Neural cell (in vitro differentiated cells): ENCODE measurements around the gene BFSP2. TPM values are rescaled to one million over a fixed set of nuclear protein-coding genes. Genes with fewer than 3 reads are reported as not detected.

Source experiments
- H2AFZ ChIP-seq: fragments of 200-600, 300-800 bp; sonication (generic), shearing (Covaris generic); 2 replicates; pipeline ENCODE4 v1.6.0; 2014; ENCODE audit warnings: low read depth, mild to moderate bottlenecking, antibody characterized with exemption, low read length, moderate library complexity
- H3F3A ChIP-seq: fragments of 200-600 bp; shearing (Covaris generic); 2 replicates; pipeline ENCODE4 v1.6.1; 2016; ENCODE audit warnings: mild to moderate bottlenecking, moderate library complexity, mixed read lengths, antibody characterized with exemption, low read length; ENCODE audit not compliant: insufficient read depth, poor library complexity, severe bottlenecking
- H3K27ac ChIP-seq: fragments of 200-600, 300-800 bp; sonication (generic), shearing (Covaris generic); 2 replicates; pipeline ENCODE4 v1.5.1; 2014; ENCODE audit warnings: mild to moderate bottlenecking, low read length, moderate library complexity
- H3K27me3 ChIP-seq: fragments of 300-800, 200-600 bp; sonication (generic), shearing (Covaris generic); 2 replicates; pipeline ENCODE4 v1.6.0; 2014; ENCODE audit warnings: mild to moderate bottlenecking, low read depth, low read length, moderate library complexity; ENCODE audit not compliant: insufficient read depth
- H3K36me3 ChIP-seq: fragments of 300-800, 200-600 bp; sonication (generic), shearing (Covaris generic); 2 replicates; pipeline ENCODE4 v1.5.1; 2014; ENCODE audit warnings: mild to moderate bottlenecking, antibody characterized with exemption, low read length, moderate library complexity; ENCODE audit not compliant: insufficient read depth
- H3K4me2 ChIP-seq: fragments of 300-800, 200-600 bp; sonication (generic), shearing (Covaris generic); 2 replicates; pipeline ENCODE4 v1.6.0; 2014; ENCODE audit warnings: mild to moderate bottlenecking, low read length
- H3K4me3 ChIP-seq: fragments of 300-800, 200-600 bp; sonication (generic), shearing (Covaris generic); 2 replicates; pipeline ENCODE4 v1.5.1; 2014; ENCODE audit warnings: mild to moderate bottlenecking, low read length, moderate library complexity
- H3K79me2 ChIP-seq: fragments of 200-600 bp; shearing (Covaris generic); replicated peaks from 2 replicates; pipeline ENCODE4 v1.6.0; 2014; ENCODE audit warnings: mild to moderate bottlenecking, low read length, moderate library complexity; ENCODE audit not compliant: insufficient read depth
- H3K9ac ChIP-seq: fragments of 300-800, 200-600 bp; sonication (generic), shearing (Covaris generic); 2 replicates; pipeline ENCODE4 v1.6.1; 2016; ENCODE audit warnings: mild to moderate bottlenecking, low read length, mixed read lengths
- H3K9me2 ChIP-seq: fragments of 200-600 bp; shearing (Covaris generic); 2 replicates; pipeline ENCODE4 v1.6.1; 2016; ENCODE audit warnings: mild to moderate bottlenecking, low read length, mixed read lengths; ENCODE audit not compliant: insufficient read depth
- H3K9me3 ChIP-seq: fragments of 200-600, 300-800 bp; sonication (generic), shearing (Covaris generic); 2 replicates; pipeline ENCODE4 v1.6.1; 2016; ENCODE audit warnings: mild to moderate bottlenecking, mixed run types, low read length, moderate library complexity, mixed read lengths
- H4K20me1 ChIP-seq: fragments of 200-600 bp; shearing (Covaris generic); 2 replicates; pipeline ENCODE4 v1.6.1; 2016; ENCODE audit warnings: mild to moderate bottlenecking, mixed run types; ENCODE audit not compliant: insufficient read depth
- EP300 ChIP-seq: fragments of 450-650 bp; conservative IDR thresholded peaks from 2 replicates; pipeline ENCODE4 v1.6.1; 2014; ENCODE audit warnings: antibody characterized with exemption, mild to moderate bottlenecking, moderate library complexity; ENCODE audit not compliant: poor library complexity, severe bottlenecking
- EZH2 ChIP-seq: fragments of 200-600, 300-800 bp; shearing (Covaris generic), sonication (generic); IDR thresholded peaks from 2 replicates; pipeline ENCODE4 v1.6.1; 2014; ENCODE audit warnings: antibody characterized with exemption, low read length, borderline replicate concordance, mild to moderate bottlenecking; ENCODE audit not compliant: insufficient read depth, poor library complexity, severe bottlenecking
- MXI1 ChIP-seq: fragments of 450-650 bp; conservative IDR thresholded peaks from 2 replicates; pipeline ENCODE4 v1.6.1; 2014; ENCODE audit warnings: antibody characterized with exemption, mild to moderate bottlenecking; ENCODE audit not compliant: poor library complexity, severe bottlenecking
- POLR2AphosphoS5 ChIP-seq: IDR thresholded peaks from 2 replicates; pipeline ENCODE4 v1.6.1; 2012
- RAD21 ChIP-seq: fragments of 450-650 bp; conservative IDR thresholded peaks from 2 replicates; pipeline ENCODE4 v1.6.1; 2014; ENCODE audit warnings: antibody characterized with exemption, mild to moderate bottlenecking, moderate library complexity
- SMC3 ChIP-seq: fragments of 450-650 bp; conservative IDR thresholded peaks from 2 replicates; pipeline ENCODE4 v1.6.1; 2014; ENCODE audit warnings: antibody characterized with exemption, mild to moderate bottlenecking, moderate library complexity; ENCODE audit not compliant: poor library complexity
- TAF1 ChIP-seq: IDR thresholded peaks from 2 replicates; pipeline ENCODE4 v1.6.1; 2012; ENCODE audit warnings: low read depth
- polyA plus RNA-seq: library from polyadenylated mRNA; depleted of rRNA; stranded (reverse); fragments of >200 nt; gene quantifications from 2 replicates; pipeline ENCODE4 v1.2.3, GENCODE V29; 2014
- TF ChIP-seq, protein P1 (sequence below): fragments of 450-650 bp; IDR thresholded peaks from 2 replicates; pipeline ENCODE4 v1.5.1; 2014; ENCODE audit warnings: antibody characterized with exemption, mild to moderate bottlenecking, moderate library complexity; ENCODE audit not compliant: poor library complexity, severe bottlenecking
- TF ChIP-seq, protein P2 (sequence below): IDR thresholded peaks from 2 replicates; pipeline ENCODE4 v1.6.1; 2012; ENCODE audit warnings: borderline replicate concordance

BFSP2 gene
- polyA plus RNA-seq, 1 donor from 2014 or later, result not detected

DNA sequence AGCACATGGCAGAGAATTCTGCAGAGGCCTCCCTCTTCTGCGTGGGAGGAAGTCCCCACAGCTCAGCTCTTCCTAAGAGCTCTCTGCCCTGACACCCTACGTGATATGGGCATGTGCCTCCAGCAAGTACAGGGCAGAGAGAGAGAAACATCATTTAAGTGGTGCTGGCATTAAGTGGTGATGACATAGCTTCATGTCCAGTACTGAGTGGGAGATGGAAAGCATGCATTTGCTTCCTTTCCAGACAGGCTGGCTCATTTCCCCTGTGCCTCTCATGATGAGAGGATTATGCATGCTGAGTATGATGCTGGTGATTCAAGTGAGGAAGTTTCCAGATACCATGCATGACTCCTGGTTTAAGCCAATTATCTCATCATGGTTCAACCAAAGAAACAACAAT is 26.9 kb downstream of the BFSP2 start:
- Histone ChIP-seq H3K4me2 (no peak overlapping the region), H2AFZ (no peak overlapping the region)

DNA sequence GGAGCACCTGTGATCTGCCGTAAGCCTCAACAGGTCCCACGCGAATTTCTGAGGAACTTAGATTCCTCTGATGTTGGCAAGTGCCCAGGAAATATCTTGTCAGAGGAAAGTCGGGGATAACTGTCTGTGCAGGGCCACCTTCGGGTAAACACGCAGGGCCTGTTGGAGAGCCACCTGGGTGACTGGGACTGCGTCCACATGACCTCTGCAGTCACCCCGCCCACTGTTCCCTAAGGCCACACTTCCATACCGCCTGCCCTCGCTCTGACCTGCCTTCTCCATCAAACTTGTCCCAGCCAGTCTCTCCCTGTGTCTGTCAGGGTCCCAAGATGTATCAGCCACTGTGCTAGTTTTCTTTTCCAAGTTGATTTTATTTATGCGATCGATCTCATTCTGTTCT is 28.7 kb downstream of the BFSP2 start:
- H3K4me2 ChIP-seq, result no peak overlapping the region
- H3K9me2 ChIP-seq, result no peaks in the 10 kb centered on the region
- H3K36me3 ChIP-seq, result no peaks in the 10 kb centered on the region
- H3K9me3 ChIP-seq, result no peaks in the 10 kb centered on the region
- no peak overlapping the region for H3K9ac ChIP-seq
- TF ChIP-seq, protein P1, sequence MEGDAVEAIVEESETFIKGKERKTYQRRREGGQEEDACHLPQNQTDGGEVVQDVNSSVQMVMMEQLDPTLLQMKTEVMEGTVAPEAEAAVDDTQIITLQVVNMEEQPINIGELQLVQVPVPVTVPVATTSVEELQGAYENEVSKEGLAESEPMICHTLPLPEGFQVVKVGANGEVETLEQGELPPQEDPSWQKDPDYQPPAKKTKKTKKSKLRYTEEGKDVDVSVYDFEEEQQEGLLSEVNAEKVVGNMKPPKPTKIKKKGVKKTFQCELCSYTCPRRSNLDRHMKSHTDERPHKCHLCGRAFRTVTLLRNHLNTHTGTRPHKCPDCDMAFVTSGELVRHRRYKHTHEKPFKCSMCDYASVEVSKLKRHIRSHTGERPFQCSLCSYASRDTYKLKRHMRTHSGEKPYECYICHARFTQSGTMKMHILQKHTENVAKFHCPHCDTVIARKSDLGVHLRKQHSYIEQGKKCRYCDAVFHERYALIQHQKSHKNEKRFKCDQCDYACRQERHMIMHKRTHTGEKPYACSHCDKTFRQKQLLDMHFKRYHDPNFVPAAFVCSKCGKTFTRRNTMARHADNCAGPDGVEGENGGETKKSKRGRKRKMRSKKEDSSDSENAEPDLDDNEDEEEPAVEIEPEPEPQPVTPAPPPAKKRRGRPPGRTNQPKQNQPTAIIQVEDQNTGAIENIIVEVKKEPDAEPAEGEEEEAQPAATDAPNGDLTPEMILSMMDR, result no peak
- TF ChIP-seq TAF1, result no peak
- TF ChIP-seq, protein P2, sequence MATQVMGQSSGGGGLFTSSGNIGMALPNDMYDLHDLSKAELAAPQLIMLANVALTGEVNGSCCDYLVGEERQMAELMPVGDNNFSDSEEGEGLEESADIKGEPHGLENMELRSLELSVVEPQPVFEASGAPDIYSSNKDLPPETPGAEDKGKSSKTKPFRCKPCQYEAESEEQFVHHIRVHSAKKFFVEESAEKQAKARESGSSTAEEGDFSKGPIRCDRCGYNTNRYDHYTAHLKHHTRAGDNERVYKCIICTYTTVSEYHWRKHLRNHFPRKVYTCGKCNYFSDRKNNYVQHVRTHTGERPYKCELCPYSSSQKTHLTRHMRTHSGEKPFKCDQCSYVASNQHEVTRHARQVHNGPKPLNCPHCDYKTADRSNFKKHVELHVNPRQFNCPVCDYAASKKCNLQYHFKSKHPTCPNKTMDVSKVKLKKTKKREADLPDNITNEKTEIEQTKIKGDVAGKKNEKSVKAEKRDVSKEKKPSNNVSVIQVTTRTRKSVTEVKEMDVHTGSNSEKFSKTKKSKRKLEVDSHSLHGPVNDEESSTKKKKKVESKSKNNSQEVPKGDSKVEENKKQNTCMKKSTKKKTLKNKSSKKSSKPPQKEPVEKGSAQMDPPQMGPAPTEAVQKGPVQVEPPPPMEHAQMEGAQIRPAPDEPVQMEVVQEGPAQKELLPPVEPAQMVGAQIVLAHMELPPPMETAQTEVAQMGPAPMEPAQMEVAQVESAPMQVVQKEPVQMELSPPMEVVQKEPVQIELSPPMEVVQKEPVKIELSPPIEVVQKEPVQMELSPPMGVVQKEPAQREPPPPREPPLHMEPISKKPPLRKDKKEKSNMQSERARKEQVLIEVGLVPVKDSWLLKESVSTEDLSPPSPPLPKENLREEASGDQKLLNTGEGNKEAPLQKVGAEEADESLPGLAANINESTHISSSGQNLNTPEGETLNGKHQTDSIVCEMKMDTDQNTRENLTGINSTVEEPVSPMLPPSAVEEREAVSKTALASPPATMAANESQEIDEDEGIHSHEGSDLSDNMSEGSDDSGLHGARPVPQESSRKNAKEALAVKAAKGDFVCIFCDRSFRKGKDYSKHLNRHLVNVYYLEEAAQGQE, result no peak
- no peak for TF ChIP-seq POLR2AphosphoS5
- no peak for TF ChIP-seq RAD21
- H4K20me1 ChIP-seq, result no peaks in the 10 kb centered on the region
- H3F3A ChIP-seq, result no peaks in the 10 kb centered on the region
- no peak overlapping the region for H2AFZ ChIP-seq
- H3K79me2 ChIP-seq, result no peaks in the 10 kb centered on the region
- H3K27ac ChIP-seq, result no peak overlapping the region
- H3K4me3 ChIP-seq, result no peak overlapping the region
- no peaks in the 10 kb centered on the region for H3K27me3 ChIP-seq

More for the DNA sequence above, 26.9 kb downstream of the BFSP2 start:
- Histone ChIP-seq H3K79me2 (no peaks in the 10 kb centered on the region), H3F3A (no peaks in the 10 kb centered on the region), H3K36me3 (no peaks in the 10 kb centered on the region), H3K4me3 (no peak overlapping the region), H3K27ac (no peak overlapping the region), H3K9ac (no peak overlapping the region), H3K9me3 (no peaks in the 10 kb centered on the region), H3K27me3 (no peaks in the 10 kb centered on the region), H3K9me2 (no peaks in the 10 kb centered on the region), H4K20me1 (no peaks in the 10 kb centered on the region)
- TF ChIP-seq EP300 (no peak), TAF1 (no peak), EZH2 (no peak), POLR2AphosphoS5 (no peak), MXI1 (no peak), SMC3 (no peak), RAD21 (no peak)
- TF ChIP-seq, protein P1, result no peak
- TF ChIP-seq, protein P2, result no peak
